GM21786 (cell line): ENCODE results near the gene VARS2.

ENCODE experiments used
- ATAC-seq: cut with Tn5 transposase; IDR thresholded peaks from one replicate; pipeline ENCODE4 v1.9.1; 2021; ENCODE audit not compliant: unreplicated experiment

Gene VARS2

GRCh38 chr6:30884521-30885480 lies 29.2 kb upstream of the VARS2 start:
- ATAC-seq = no peak

- ATAC-seq = no peak
These were observed 28.5 kb upstream of the VARS2 start for GRCh38 chr6:30885481-30885998.

- no peak for ATAC-seq
These were observed 27.8 kb upstream of the VARS2 start for GRCh38 chr6:30885999-30886896.

- ATAC-seq = no peak
These were observed 27.2 kb upstream of the VARS2 start for GRCh38 chr6:30886897-30887255.

GRCh38 chr6:30887901-30888815 lies 25.9 kb upstream of the VARS2 start:
- ATAC-seq = no peak

- no peak for ATAC-seq
These were observed 25.1 kb upstream of the VARS2 start for GRCh38 chr6:30888816-30889495.

GRCh38 chr6:30889496-30889885 lies 24.5 kb upstream of the VARS2 start:
- no peak for ATAC-seq

GRCh38 chr6:30889921-30890645 lies 24.0 kb upstream of the VARS2 start:
- ATAC-seq = no peak

- ATAC-seq = no peak
These were observed 23.2 kb upstream of the VARS2 start for GRCh38 chr6:30890646-30891449.

GRCh38 chr6:30891450-30891723 lies 22.7 kb upstream of the VARS2 start:
- ATAC-seq = no peak

GRCh38 chr6:30891816-30892538 lies 22.1 kb upstream of the VARS2 start:
- ATAC-seq = no peak

GRCh38 chr6:30893001-30893591 lies 20.9 kb upstream of the VARS2 start:
- ATAC-seq = no peak

- no peak for ATAC-seq
These were observed 20.4 kb upstream of the VARS2 start for GRCh38 chr6:30893666-30894065.

- ATAC-seq = no peak
These were observed 19.7 kb upstream of the VARS2 start for GRCh38 chr6:30894381-30894780.

- ATAC-seq = no peak
These were observed 19.1 kb upstream of the VARS2 start for GRCh38 chr6:30894935-30895334.

GRCh38 chr6:30895343-30895742 lies 18.7 kb upstream of the VARS2 start:
- ATAC-seq = no peak

- no peak for ATAC-seq
These were observed 17.5 kb upstream of the VARS2 start for GRCh38 chr6:30896541-30896940.

- ATAC-seq = no peak
These were observed 16.2 kb upstream of the VARS2 start for GRCh38 chr6:30897882-30898281.
